Measurements from ENCODE around the gene PCBP4. TPM values are rescaled to one million over a fixed set of nuclear protein-coding genes. Genes with fewer than 3 reads are reported as not detected.

Gene PCBP4
- total RNA-seq, 2 donors from 2014 or later, result 16.6 to 24.7 TPM

- intact Hi-C loops (cut with DNase I), result no loop called here
- H3K4me1 ChIP-seq, result peaks cover 20% of the 10 kb centered on the region
- no peak for DNase-seq
- H3K4me3 ChIP-seq, result no peak overlapping the region
- H3K27ac ChIP-seq, result no peak overlapping the region
- ATAC-seq, result no peak
- H3K9me3 ChIP-seq, result no peaks in the 10 kb centered on the region
- WGBS, 2 donors, result 50 to 65% methylated on average over 1 of the region's 1 CpG
- H3K27me3 ChIP-seq, result no peaks in the 10 kb centered on the region
- H3K36me3 ChIP-seq (replicated peaks in 1 of 2; ENCODE audit: insufficient read depth in 1 of 2, low read depth in 2 of 2), result no peaks in the 10 kb centered on the region
- TF ChIP-seq CTCF (IDR thresholded peaks at IDR 0.05) (no peak), POLR2A (IDR thresholded peaks at IDR 0.05) (no peak)
These were observed 12.5 kb downstream of the PCBP4 start for GRCh38 chr3:51954713-51955112.

- intact Hi-C loops (cut with DNase I), result no loop called here
- ATAC-seq (no peak), DNase-seq (no peak)
- no peak overlapping the region for H3K27ac ChIP-seq
- H3K36me3 ChIP-seq (replicated peaks in 1 of 2; ENCODE audit: insufficient read depth in 1 of 2, low read depth in 2 of 2), result no peaks in the 10 kb centered on the region
- 71 to 76% methylated on average over 6 of the region's 6 CpGs for WGBS, 2 donors
- no peaks in the 10 kb centered on the region for H3K9me3 ChIP-seq
- TF ChIP-seq CTCF (IDR thresholded peaks at IDR 0.05) (no peak), POLR2A (IDR thresholded peaks at IDR 0.05) (no peak)
- H3K4me1 ChIP-seq, result peaks cover 20% of the 10 kb centered on the region
- H3K4me3 ChIP-seq, result no peak overlapping the region
- no peaks in the 10 kb centered on the region for H3K27me3 ChIP-seq
These were observed 13.1 kb downstream of the PCBP4 start for GRCh38 chr3:51954105-51954504.

GRCh38 chr3:51953445-51953844 lies 13.8 kb downstream of the PCBP4 start:
- Histone ChIP-seq H3K4me3 (no peak overlapping the region), H3K36me3 (replicated peaks in 1 of 2; ENCODE audit: insufficient read depth in 1 of 2, low read depth in 2 of 2) (no peaks in the 10 kb centered on the region), H3K9me3 (no peaks in the 10 kb centered on the region), H3K27ac (no peak overlapping the region), H3K4me1 (peaks cover 20% of the 10 kb centered on the region), H3K27me3 (no peaks in the 10 kb centered on the region)
- ATAC-seq (no peak), DNase-seq (no peak)
- intact Hi-C loops (cut with DNase I), result no loop called here
- no peak for TF ChIP-seq CTCF (IDR thresholded peaks at IDR 0.05)
- no peak for TF ChIP-seq POLR2A (IDR thresholded peaks at IDR 0.05)
- WGBS, 2 donors, result 67 to 77% methylated on average over 3 of the region's 3 CpGs

GRCh38 chr3:51950899-51951298 lies 16.4 kb downstream of the PCBP4 start:
- DNase-seq (no peak), ATAC-seq (no peak)
- peaks cover 9% of the 10 kb centered on the region for H3K4me1 ChIP-seq
- no peak overlapping the region for H3K4me3 ChIP-seq
- 85 to 95% methylated on average over 2 of the region's 2 CpGs for WGBS, 2 donors
- H3K9me3 ChIP-seq, result no peaks in the 10 kb centered on the region
- intact Hi-C loops (cut with DNase I), result no loop called here
- no peak for TF ChIP-seq CTCF (IDR thresholded peaks at IDR 0.05)
- no peak for TF ChIP-seq POLR2A (IDR thresholded peaks at IDR 0.05)
- no peak overlapping the region for H3K27ac ChIP-seq
- H3K27me3 ChIP-seq, result no peaks in the 10 kb centered on the region
- no peaks in the 10 kb centered on the region for H3K36me3 ChIP-seq (replicated peaks in 1 of 2; ENCODE audit: insufficient read depth in 1 of 2, low read depth in 2 of 2)

- ATAC-seq (no peak), DNase-seq (peak in 1 of 4 donors; percentile 7)
- no peaks in the 10 kb centered on the region for H3K9me3 ChIP-seq
- H3K36me3 ChIP-seq (replicated peaks in 1 of 2; ENCODE audit: insufficient read depth in 1 of 2, low read depth in 2 of 2), result no peaks in the 10 kb centered on the region
- no peaks in the 10 kb centered on the region for H3K4me1 ChIP-seq
- H3K4me3 ChIP-seq, result no peak overlapping the region
- intact Hi-C loops (cut with DNase I), result loop anchor here (10.0 kb wide), 1 partner anchor 46 kb away; the partner anchor contains the start of gene RPL29
- WGBS, 2 donors, result 82 to 83% methylated on average over 5 of the region's 5 CpGs
- no peaks in the 10 kb centered on the region for H3K27me3 ChIP-seq
- H3K27ac ChIP-seq, result no peak overlapping the region
- TF ChIP-seq POLR2A (IDR thresholded peaks at IDR 0.05) (no peak), CTCF (IDR thresholded peaks at IDR 0.05) (no peak)
These were observed 18.1 kb downstream of the PCBP4 start for GRCh38 chr3:51949121-51949520.

Measured in body of pancreas (tissue), 4 donors.